ENCODE measurements around the gene RASL12.

DNA sequence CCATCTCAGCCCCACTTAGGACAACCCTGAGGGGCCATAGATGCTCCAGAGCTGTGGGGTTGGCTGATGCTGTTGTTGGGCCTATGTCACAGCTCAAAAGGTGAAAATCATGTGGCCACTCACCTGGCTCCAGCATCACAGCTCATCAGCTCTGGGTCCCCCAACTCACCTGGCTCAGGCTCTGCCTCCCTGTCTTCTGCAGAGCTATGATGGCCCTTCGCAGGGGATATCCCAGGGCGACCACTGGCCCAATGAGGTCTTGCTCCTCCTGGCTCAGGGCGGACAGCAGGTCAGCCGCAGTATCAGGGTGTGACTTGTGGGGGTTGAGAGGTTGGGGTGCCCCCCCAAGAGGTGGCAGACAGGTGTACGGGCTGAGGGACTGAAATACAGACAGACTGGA is 31.5 kb upstream of the RASL12 start:
- TF ChIP-seq, protein P1, sequence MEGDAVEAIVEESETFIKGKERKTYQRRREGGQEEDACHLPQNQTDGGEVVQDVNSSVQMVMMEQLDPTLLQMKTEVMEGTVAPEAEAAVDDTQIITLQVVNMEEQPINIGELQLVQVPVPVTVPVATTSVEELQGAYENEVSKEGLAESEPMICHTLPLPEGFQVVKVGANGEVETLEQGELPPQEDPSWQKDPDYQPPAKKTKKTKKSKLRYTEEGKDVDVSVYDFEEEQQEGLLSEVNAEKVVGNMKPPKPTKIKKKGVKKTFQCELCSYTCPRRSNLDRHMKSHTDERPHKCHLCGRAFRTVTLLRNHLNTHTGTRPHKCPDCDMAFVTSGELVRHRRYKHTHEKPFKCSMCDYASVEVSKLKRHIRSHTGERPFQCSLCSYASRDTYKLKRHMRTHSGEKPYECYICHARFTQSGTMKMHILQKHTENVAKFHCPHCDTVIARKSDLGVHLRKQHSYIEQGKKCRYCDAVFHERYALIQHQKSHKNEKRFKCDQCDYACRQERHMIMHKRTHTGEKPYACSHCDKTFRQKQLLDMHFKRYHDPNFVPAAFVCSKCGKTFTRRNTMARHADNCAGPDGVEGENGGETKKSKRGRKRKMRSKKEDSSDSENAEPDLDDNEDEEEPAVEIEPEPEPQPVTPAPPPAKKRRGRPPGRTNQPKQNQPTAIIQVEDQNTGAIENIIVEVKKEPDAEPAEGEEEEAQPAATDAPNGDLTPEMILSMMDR (IDR thresholded peaks at IDR 0.05; ENCODE audit: low read depth, low read length) = no peak
- TF ChIP-seq MYC (IDR thresholded peaks at IDR 0.05; ENCODE audit: low read depth, low read length) (no peak), POLR2A (IDR thresholded peaks at IDR 0.05; ENCODE audit: extremely low read depth, insufficient read length) (no peak), MAX (IDR thresholded peaks at IDR 0.05; ENCODE audit: low read depth, low read length) (no peak)

Measured in NB4 (cell line).